MG63 (cell line): ENCODE measurements around the gene HDAC4. TPM values are rescaled to one million over a fixed set of nuclear protein-coding genes. Genes with fewer than 3 reads are reported as not detected.

Experiments
- DNase-seq: peaks from one replicate; pipeline ENCODE4 v3.0.0-alpha.2; 2020
- H3K27me3 ChIP-seq: fragments of 250-450 bp; sonication (Bioruptor Pico); 2 replicates; pipeline ENCODE4 v1.5.1; 2020; ENCODE audit warnings: mild to moderate bottlenecking, moderate library complexity
- H3K36me3 ChIP-seq: fragments of 250-450 bp; sonication (Bioruptor Pico); 2 replicates; pipeline ENCODE4 v1.5.1; 2020; ENCODE audit warnings: mild to moderate bottlenecking, moderate library complexity
- H3K4me3 ChIP-seq: fragments of 250-450 bp; sonication (Bioruptor Pico); 2 replicates; pipeline ENCODE4 v1.5.1; 2020; ENCODE audit warnings: mild to moderate bottlenecking, moderate library complexity
- H3K9me3 ChIP-seq: fragments of 250-450 bp; sonication (Bioruptor Pico); 2 replicates; pipeline ENCODE4 v1.5.1; 2020; ENCODE audit warnings: mild to moderate bottlenecking, moderate library complexity
- total RNA-seq: library from RNA; depleted of rRNA; stranded (reverse); fragments of >200 nt; shearing (Covaris generic); gene quantifications from 2 replicates; pipeline ENCODE4 v1.2.3, GENCODE V29; 2014; ENCODE audit warnings: low replicate concordance

HDAC4 gene
- total RNA-seq, 1 experiment from 2014 or later: 27.3 TPM

- Histone ChIP-seq H3K27me3 (no peaks in the 10 kb centered on the region), H3K36me3 (peaks cover 7% of the 10 kb centered on the region; the same call in 1 of the 2 replicates), H3K4me3 (no peak overlapping the region), H3K9me3 (peaks cover 6% of the 10 kb centered on the region; the same call in 1 of the 2 replicates)
- no peak for DNase-seq
Observed at GRCh38 chr2:239354132-239354790, 46.6 kb downstream of the HDAC4 start.

GRCh38 chr2:239353692-239354091 is 47.1 kb downstream of the HDAC4 start:
- H3K4me3 ChIP-seq: no peak overlapping the region
- DNase-seq: no peak
- peaks cover 6% of the 10 kb centered on the region; the same call in 1 of the 2 replicates for H3K9me3 ChIP-seq
- H3K36me3 ChIP-seq: peaks cover 7% of the 10 kb centered on the region; the same call in 1 of the 2 replicates
- H3K27me3 ChIP-seq: no peaks in the 10 kb centered on the region

DNA sequence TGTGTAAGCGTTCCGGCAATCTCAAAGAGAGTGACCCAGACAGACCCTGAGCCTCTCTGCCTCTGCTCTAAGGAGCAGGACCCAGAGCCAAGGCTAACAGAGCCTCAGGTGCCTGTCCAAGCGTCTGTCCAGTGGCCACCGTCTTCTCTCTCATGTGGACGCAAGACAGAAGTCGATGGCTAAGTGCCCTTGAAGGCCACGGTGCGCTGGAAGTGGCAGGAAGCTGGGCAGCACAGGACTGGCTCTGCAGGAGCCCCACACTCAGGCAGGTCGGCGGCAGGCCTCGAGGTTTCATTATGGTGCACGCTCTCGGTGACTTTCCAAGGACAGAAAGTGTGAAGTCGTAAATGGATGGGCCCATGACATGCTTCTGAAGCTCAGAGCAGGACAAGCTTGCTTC is 49.1 kb downstream of the HDAC4 start:
- peaks cover 6% of the 10 kb centered on the region; the same call in 1 of the 2 replicates for H3K9me3 ChIP-seq
- H3K4me3 ChIP-seq: no peak overlapping the region
- H3K36me3 ChIP-seq: peaks cover 7% of the 10 kb centered on the region; the same call in 1 of the 2 replicates
- no peak for DNase-seq
- H3K27me3 ChIP-seq: no peaks in the 10 kb centered on the region

DNA sequence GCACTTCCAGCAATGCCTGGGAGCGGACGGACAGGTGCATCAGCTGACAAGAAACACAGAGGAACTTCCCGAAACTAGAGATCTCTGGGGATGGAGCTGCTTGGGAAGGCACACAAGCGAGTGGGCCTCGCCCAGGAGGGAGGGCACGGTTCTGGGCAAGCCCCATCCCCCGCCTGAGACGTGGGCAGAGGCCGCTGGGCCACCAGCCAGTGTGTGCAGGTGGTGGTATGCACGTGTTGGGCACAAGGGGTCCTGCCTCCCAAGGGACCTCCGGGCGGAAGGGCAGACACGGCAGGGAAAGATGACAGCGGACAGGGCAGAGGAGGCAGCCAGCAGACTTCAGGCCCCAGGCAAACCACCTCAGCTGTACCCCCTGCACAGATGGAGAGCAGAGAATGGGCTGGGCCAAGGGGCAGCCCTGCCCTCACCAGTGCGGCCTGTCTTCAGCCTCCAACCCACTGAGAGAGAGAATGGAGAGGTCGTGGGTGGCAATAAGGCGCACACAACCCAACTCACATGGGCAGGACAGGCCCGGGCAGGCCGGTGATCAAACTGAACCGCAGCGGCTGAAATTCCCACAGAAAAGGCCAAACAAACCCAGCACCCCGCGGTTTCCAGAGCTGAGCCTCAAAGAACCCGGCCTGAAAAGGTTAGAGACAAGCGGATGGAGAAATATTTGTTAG is 51.2 kb downstream of the HDAC4 start:
- no peak overlapping the region for H3K4me3 ChIP-seq
- peaks cover 4% of the 10 kb centered on the region; the same call in 1 of the 2 replicates for H3K9me3 ChIP-seq
- no peaks in the 10 kb centered on the region for H3K27me3 ChIP-seq
- H3K36me3 ChIP-seq: peaks cover 7% of the 10 kb centered on the region; the same call in 1 of the 2 replicates
- no peak for DNase-seq

DNA sequence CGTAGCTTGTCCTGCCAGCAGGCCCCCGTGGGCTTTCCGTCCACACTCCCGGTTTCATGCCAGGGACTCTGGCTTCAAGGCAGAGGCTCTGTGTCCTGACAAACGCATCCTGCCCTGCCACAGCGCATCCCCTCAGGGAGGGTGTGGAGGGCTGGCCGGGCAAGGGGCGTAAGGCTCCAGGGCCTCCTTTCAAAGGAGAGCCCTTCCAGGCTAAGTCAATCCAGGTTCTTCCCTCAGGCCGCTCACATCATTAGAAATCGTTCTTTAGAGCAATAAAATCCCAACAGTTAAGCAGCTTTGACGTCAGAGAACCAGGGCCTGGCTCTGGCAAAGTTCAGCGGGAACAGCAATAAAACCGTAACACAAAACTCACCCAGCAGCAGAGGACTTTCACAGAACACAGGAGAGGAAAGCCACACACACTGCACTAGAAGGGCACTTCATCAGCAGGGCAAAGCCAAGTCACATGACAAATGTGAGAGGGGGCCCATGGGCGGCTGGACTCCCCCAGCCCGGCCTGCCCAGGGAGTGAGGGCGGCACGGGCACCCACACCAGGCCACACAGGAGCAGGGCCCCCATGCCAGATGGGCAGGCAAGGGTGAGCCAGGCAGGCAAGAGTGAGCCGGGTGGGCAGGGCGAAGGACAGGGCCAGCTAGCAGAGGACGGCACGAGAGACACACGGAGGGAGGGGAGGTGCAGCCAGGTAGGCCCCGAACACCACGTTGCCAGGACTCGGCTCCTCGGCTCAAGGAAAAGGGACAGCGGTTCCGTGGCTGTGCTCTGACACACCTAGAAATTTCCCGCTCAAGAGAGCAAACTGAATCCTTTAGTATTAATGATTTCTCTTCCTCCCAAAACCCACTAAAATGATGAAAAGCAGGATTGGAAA is 52.0 kb downstream of the HDAC4 start:
- peaks cover 7% of the 10 kb centered on the region; the same call in 1 of the 2 replicates for H3K36me3 ChIP-seq
- H3K4me3 ChIP-seq: no peak overlapping the region
- no peaks in the 10 kb centered on the region for H3K27me3 ChIP-seq
- DNase-seq: no peak
- no peaks in the 10 kb centered on the region for H3K9me3 ChIP-seq

GRCh38 chr2:239346676-239347075 is 54.1 kb downstream of the HDAC4 start:
- 0 out of 2 replicates have a peak, but pooled peaks cover 7% of the 10 kb centered on the region for H3K36me3 ChIP-seq
- DNase-seq: no peak
- H3K27me3 ChIP-seq: no peaks in the 10 kb centered on the region
- no peak overlapping the region for H3K4me3 ChIP-seq
- H3K9me3 ChIP-seq: no peaks in the 10 kb centered on the region

GRCh38 chr2:239345251-239345650 is 55.6 kb downstream of the HDAC4 start:
- Histone ChIP-seq H3K36me3 (no peaks in the 10 kb centered on the region), H3K9me3 (no peaks in the 10 kb centered on the region), H3K27me3 (no peaks in the 10 kb centered on the region), H3K4me3 (no peak overlapping the region)
- DNase-seq: no peak

DNA sequence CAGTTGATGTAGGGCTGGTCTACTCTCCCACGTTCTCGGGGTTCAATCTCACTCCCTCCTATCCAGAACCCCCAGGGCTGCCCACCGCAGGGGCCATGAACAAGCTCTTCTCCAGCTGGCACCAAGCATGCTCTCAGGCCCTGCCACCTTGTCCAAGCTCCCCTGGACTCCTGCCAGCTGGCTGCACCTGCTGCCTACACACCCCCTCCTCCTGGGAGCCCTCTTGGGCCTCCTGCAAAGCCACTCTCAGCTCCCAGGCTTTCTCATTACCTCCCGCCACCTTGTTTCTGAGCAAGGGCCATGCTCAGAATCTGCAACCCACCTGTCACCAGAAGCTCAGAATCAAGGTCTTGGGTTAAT is 56.0 kb downstream of the HDAC4 start:
- Histone ChIP-seq H3K36me3 (no peaks in the 10 kb centered on the region), H3K4me3 (no peak overlapping the region), H3K27me3 (no peaks in the 10 kb centered on the region), H3K9me3 (no peaks in the 10 kb centered on the region)
- DNase-seq: no peak

DNA sequence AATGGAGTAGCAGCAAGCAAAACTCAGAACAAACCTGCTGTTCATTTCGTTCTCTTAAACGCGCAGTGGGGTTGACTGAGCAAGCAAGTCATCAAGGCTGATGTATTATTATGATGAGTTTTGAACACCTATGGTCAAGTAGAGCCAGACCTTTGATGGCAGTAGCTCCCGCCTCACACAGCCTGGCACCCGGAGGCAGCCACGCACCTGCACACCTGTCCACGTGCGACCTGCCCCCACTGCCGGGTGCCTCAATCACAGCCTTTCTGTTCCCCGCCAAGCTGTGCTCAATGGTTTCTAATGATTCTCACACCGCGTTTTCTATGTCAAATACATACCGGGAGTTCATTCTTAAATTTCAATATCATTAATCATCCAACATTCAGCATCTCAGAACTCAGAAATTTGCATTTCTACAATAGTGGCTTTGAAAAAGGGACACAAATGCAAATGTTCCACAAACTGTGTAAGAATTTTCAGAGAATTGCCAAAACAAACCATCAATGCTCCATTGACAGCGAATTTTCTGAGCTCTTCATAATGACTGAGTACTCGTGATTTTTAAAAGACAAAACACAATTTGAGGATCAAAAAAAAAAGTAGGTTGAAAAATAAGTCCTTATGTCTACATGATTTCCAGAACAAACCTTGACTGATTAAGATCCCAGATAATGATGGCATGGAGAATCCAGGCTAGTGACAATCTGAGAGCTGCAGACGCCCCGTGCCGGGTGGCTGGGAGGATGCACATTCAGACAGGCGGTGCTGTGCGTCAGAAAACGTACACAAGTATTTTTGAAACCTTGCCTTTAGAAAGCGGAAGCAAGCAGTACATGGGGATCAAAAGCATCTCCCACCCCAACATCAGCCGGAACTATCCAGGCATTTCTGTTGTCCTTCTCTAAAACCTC is 56.6 kb downstream of the HDAC4 start:
- Histone ChIP-seq H3K4me3 (no peak overlapping the region), H3K27me3 (no peaks in the 10 kb centered on the region), H3K9me3 (no peaks in the 10 kb centered on the region), H3K36me3 (no peaks in the 10 kb centered on the region)
- no peak for DNase-seq

GRCh38 chr2:239343460-239343859 is 57.4 kb downstream of the HDAC4 start:
- Histone ChIP-seq H3K4me3 (no peak overlapping the region), H3K27me3 (no peaks in the 10 kb centered on the region), H3K36me3 (no peaks in the 10 kb centered on the region), H3K9me3 (no peaks in the 10 kb centered on the region)
- no peak for DNase-seq

DNA sequence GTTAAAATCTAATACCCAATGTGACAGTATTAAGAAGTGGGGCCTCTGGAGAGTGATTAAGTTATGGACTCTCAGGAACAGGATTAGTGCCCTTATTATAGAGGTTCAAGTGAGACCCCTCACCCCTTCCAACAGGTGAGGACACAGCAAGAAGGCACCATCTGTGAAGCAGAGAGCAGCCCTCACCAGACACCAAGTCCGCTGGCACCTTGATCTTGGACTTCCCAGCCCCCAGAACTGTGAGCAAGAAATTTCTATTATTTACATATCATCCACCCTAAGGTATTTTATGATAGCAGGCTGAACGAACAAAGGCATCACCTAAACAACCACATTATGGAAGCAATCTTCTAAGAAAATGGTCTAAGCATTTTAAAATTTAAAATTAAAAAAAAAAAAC is 59.0 kb downstream of the HDAC4 start:
- no peak for DNase-seq
- Histone ChIP-seq H3K4me3 (no peak overlapping the region), H3K27me3 (no peaks in the 10 kb centered on the region), H3K9me3 (no peaks in the 10 kb centered on the region), H3K36me3 (no peaks in the 10 kb centered on the region)

DNA sequence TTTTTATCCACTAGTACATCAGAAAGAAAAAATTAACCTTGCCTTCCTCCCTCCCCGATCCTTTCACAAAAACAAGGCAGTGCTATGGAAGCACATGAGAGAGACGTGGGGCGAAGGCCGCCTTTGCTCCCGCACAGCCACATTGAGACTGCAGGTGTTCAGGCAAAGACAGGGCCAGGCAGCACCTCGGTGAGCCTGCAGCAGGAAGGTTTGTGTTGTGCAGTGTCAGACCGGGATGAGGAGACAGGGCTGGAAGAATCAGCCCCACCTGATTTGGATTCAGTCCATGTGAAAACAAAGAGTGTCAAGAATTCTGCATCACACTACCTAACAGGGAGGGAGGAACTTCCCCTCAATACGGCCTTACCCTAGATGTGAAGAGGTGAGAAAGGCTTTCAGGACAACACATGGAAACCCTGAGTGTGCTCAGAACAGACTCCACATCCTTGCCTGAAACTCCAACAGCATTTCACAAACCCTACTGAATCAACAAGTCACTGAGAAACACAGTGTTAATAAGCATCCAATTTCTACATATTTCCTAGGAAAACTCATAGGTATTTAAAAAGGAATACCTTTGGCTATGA is 59.6 kb downstream of the HDAC4 start:
- Histone ChIP-seq H3K36me3 (no peaks in the 10 kb centered on the region), H3K4me3 (no peak overlapping the region), H3K9me3 (no peaks in the 10 kb centered on the region), H3K27me3 (no peaks in the 10 kb centered on the region)
- no peak for DNase-seq

GRCh38 chr2:239339726-239340601 is 60.9 kb downstream of the HDAC4 start:
- Histone ChIP-seq H3K9me3 (no peaks in the 10 kb centered on the region), H3K36me3 (no peaks in the 10 kb centered on the region), H3K4me3 (no peak overlapping the region), H3K27me3 (no peaks in the 10 kb centered on the region)
- DNase-seq: no peak

GRCh38 chr2:239339241-239339640 is 61.6 kb downstream of the HDAC4 start:
- H3K4me3 ChIP-seq: no peak overlapping the region
- no peaks in the 10 kb centered on the region for H3K9me3 ChIP-seq
- DNase-seq: no peak

GRCh38 chr2:239337877-239338484 is 62.8 kb downstream of the HDAC4 start:
- H3K4me3 ChIP-seq: no peak overlapping the region
- H3K9me3 ChIP-seq: no peaks in the 10 kb centered on the region
- no peaks in the 10 kb centered on the region for H3K27me3 ChIP-seq
- no peaks in the 10 kb centered on the region for H3K36me3 ChIP-seq
- no peak for DNase-seq

More at GRCh38 chr2:239339241-239339640, 61.6 kb downstream of the HDAC4 start:
- H3K27me3 ChIP-seq: no peaks in the 10 kb centered on the region
- no peaks in the 10 kb centered on the region for H3K36me3 ChIP-seq
